Stimulated activated effector memory CD8-positive, alpha-beta T cell treated with anti-CD3 and anti-CD28 coated beads, Interleukin-12 subunit alpha, Interleukin-12 subunit beta, amount 100 ng/mL, for 72 hours (primary cell): ENCODE measurements around the gene RDH13.

ENCODE experiments used
- ATAC-seq: fragments of 150-1000 bp; cut with Tn5 transposase; 2 replicates; pipeline ENCODE4 v1.10.0; 2021
- DNase-seq, 2 donors: peaks; one replicate each; pipeline ENCODE4 v3.0.0; 2021 to 2022; ENCODE audit warnings: low spot score in 2 of 2
- H3K27ac Mint-ChIP-seq: one replicate; pipeline ENCODE4 v1.8.0; 2022; ENCODE audit warnings: mild to moderate bottlenecking, mixed read lengths
- H3K36me3 Mint-ChIP-seq: one replicate; pipeline ENCODE4 v1.8.0; 2022; ENCODE audit warnings: mild to moderate bottlenecking, mixed read lengths
- H3K4me1 Mint-ChIP-seq: one replicate; pipeline ENCODE4 v1.8.0; 2022; ENCODE audit warnings: mixed read lengths
- H3K4me3 Mint-ChIP-seq: one replicate; pipeline ENCODE4 v1.8.0; 2022; ENCODE audit warnings: mild to moderate bottlenecking, mixed read lengths
- H3K9me3 Mint-ChIP-seq: one replicate; pipeline ENCODE4 v1.8.0; 2022; ENCODE audit warnings: mixed read lengths

RDH13 gene

GRCh38 chr19:55095260-55096060 lies 32.5 kb upstream of the RDH13 start:
- no peak overlapping the region for H3K4me3 Mint-ChIP-seq
- H3K4me1 Mint-ChIP-seq: peaks cover 11% of the 10 kb centered on the region
- ATAC-seq (no peak), DNase-seq (no peak)
- no peak overlapping the region for H3K27ac Mint-ChIP-seq
- no peaks in the 10 kb centered on the region for H3K9me3 Mint-ChIP-seq
- peaks cover 21% of the 10 kb centered on the region for H3K36me3 Mint-ChIP-seq

DNA sequence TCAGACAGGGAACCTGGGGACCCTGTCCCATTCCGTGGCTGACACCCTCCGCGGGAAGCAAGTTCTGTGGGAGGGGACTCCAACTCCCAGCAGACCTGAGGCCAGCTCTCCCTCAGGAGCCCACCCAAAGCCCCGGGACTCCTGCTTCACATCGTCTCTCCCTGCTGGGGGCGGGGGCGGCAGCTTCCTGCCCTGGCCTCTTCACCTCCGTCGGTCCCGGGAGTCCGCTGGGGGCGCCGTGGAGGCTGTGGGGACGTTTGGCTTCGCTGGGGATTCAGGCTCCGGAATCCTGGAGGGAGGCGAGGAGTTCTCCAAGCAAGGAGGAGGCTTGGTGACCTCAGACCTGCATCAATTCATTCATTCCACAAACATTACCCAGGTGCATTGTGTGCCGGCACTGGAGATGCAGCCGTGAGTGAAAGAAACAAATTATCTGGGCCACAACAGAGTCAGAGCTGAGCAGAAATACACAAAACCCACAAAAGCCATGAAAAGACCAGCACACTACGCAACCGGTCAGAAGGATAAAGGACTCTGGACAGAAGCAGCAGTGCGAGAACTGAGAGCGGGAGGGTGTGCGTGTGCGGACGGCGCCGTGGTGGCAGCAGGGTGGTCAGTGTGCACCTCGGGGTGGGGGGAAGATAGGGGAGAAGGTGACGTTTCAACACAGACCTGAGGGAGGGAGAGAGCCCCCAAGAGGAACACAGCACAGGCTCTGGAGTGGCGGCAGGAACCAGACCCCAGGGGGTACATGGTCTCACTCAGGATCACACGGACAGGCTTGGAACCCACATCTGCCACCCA lies 31.7 kb upstream of the RDH13 start:
- Mint-ChIP-seq H3K27ac (no peak overlapping the region), H3K4me1 (peaks cover 10% of the 10 kb centered on the region)
- no peak for ATAC-seq

DNA sequence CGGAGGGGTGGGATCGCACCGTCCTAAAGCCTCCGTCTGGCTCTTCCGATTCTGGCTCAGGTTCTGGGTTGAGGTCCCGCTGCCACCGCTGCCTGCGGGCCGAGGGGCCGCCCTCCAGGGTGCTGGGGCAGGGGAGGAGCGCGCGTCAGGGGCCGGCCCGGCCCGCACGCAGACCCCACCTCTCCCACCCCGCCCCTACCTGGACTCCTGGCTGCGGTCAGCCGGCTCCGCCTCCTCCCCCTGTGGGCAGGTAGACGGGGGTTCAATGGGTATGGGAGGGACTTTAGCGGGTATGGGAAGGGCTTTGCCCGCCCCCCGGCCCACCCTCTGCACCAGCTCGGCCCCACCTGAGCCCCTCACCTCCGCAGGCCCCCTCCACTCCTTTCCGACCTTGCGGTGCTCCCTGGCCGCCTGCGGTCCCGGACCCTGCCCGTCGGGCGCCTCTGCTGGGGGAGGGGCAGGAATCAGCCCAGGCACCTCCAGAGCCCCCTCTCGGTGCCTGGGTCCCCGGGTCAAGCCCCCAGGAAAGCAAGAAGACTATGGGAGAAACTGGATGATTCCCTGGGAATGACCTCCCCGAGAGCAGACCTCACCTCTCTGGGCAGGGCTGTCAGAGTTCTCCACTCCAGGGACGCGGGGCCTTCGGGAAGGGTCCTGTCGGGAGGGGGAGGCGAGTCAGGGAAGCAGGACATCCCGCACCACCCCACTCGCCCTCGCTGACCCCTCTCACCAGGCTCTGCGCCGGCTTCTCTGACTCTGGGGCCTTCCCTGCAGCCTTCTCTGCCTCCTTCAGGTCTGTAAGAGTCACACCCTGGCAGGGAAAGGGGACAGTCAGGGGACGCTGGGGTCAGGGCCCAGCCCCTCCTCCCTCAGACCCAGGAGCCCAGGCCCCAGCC lies 29.7 kb upstream of the RDH13 start:
- no peak overlapping the region for H3K4me3 Mint-ChIP-seq
- no peak for DNase-seq
- H3K27ac Mint-ChIP-seq: no peak overlapping the region
- ATAC-seq: no peak
- H3K4me1 Mint-ChIP-seq: peaks cover 23% of the 10 kb centered on the region
- H3K36me3 Mint-ChIP-seq: peaks cover 28% of the 10 kb centered on the region
- H3K9me3 Mint-ChIP-seq: no peaks in the 10 kb centered on the region

More for the DNA sequence above, 31.7 kb upstream of the RDH13 start:
- no peak overlapping the region for H3K4me3 Mint-ChIP-seq
- DNase-seq: no peak
- H3K9me3 Mint-ChIP-seq: no peaks in the 10 kb centered on the region
- peaks cover 21% of the 10 kb centered on the region for H3K36me3 Mint-ChIP-seq

DNA sequence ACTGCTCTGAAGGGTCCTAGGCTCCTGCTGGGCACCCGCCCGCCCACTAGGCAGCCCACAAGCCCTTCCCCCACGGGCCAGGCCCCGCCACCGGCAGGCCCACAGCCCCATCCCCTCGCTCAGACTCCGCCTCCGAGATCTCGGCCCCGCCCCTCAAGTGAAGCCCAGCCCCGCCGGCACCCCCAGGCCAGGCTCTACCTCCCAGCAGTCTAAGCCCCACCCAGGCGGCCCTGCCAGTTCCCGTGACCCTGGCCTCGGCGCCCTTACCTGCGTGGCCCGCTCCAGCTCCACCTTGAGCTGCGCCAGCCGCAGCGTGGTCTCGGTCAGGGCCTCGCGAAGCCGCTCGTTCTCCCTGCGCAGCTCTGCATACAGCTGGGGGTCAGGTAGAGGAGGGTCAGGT lies 29.0 kb upstream of the RDH13 start:
- no peak for DNase-seq
- Mint-ChIP-seq H3K9me3 (no peaks in the 10 kb centered on the region), H3K4me1 (peaks cover 30% of the 10 kb centered on the region), H3K27ac (no peak overlapping the region), H3K4me3 (no peak overlapping the region), H3K36me3 (peaks cover 26% of the 10 kb centered on the region)
- ATAC-seq: no peak

- H3K4me3 Mint-ChIP-seq: no peak overlapping the region
- ATAC-seq (no peak), DNase-seq (no peak)
- no peak overlapping the region for H3K27ac Mint-ChIP-seq
- H3K36me3 Mint-ChIP-seq: peaks cover 26% of the 10 kb centered on the region
- H3K4me1 Mint-ChIP-seq: peaks cover 30% of the 10 kb centered on the region
- no peaks in the 10 kb centered on the region for H3K9me3 Mint-ChIP-seq
These were observed 28.4 kb upstream of the RDH13 start for GRCh38 chr19:55091126-55091910.

DNA sequence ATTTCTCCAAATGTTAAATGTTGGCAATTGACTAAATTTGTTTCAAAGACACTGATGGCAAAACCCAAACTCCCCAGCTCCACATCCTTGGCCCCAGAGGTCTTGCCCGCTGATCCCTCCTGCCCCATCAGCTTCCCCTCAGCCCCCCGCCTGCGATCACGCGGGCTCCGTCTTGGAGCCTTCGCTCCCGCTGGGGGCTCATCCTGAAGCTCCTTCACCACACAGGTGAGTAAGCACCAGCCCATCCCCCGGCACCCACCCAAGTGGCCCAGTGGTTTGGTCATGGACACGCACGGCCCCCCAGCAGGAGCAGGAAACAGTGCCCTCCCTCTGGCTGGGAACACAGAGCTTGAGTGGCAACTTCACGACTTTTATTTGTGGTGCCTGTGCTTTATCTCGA lies 27.6 kb upstream of the RDH13 start:
- Mint-ChIP-seq H3K4me3 (no peak overlapping the region), H3K4me1 (peaks cover 30% of the 10 kb centered on the region), H3K9me3 (no peaks in the 10 kb centered on the region), H3K36me3 (peaks cover 26% of the 10 kb centered on the region), H3K27ac (no peak overlapping the region)
- no peak for ATAC-seq
- no peak for DNase-seq

- peaks cover 26% of the 10 kb centered on the region for H3K36me3 Mint-ChIP-seq
- H3K27ac Mint-ChIP-seq: peak overlapping the region; percentile 69
- no peak overlapping the region for H3K4me3 Mint-ChIP-seq
- DNase-seq (no peak), ATAC-seq (no peak)
- H3K9me3 Mint-ChIP-seq: no peaks in the 10 kb centered on the region
- peaks cover 30% of the 10 kb centered on the region for H3K4me1 Mint-ChIP-seq
These were observed 26.5 kb upstream of the RDH13 start for GRCh38 chr19:55089342-55089944.

DNA sequence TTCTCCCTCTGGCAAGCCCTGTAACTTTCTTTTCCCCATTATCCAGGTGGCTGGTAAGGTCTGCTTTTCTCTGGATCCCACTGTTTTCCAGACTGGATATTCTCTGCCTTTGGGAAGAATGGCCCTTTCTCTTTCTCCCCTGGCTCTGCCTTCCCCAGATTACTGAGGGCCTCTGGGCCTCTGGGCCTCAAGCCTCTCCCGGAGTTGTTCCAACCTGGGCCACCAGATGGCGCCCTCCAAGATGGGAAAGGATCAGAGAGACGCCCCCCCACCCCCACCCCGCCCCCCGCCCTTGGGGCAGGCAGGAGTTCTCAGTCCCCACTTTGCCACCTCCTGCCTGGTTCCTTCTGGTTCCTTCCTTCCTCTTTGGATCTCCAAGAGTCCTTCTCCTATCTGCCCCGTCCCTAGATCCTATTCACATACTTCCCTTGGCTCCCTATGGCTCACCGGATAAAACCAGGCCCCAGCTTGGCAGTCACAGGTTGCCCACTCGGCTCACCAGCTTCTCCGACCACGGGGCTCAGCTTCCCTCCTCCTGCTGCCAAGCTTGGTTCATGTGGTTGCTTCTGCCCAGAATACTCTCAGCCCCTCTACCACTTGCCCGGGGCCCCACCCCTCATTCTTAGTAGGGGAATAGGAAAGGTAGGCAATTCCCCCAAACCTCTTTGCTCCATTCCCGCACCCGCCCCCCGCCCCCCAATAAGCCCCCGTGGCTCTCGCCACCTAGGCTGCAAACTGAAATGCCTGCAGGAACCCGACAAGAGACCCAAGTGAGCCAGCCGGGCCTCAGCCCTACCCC lies 25.8 kb upstream of the RDH13 start:
- Mint-ChIP-seq H3K36me3 (peaks cover 26% of the 10 kb centered on the region), H3K4me3 (peak overlapping the region; percentile 60), H3K27ac (peak overlapping the region; percentile 69)

DNA sequence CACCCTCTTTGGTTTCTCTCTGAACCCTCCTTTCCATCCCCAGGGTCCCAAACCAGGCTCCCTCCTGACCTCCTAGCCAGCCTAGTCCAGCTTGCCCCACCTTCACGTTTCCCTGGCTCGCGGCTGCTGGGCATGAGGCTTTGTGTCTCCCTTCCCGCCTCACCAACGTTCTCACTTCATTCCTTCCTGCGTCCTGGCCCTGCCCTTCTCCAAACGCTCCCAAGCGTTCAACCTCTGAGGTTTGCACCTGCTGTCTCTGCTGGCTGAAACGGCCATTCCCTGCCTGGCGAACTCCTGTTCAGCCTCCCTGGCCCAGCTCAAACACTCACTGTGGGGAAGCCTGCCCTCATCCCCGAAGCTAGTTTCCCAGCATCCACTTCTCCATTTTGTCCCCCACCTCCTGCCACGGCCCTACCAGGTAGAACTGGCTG lies 25.1 kb upstream of the RDH13 start:
- H3K9me3 Mint-ChIP-seq: no peaks in the 10 kb centered on the region
- peak overlapping the region; percentile 60 for H3K4me3 Mint-ChIP-seq
- peaks cover 30% of the 10 kb centered on the region for H3K4me1 Mint-ChIP-seq
- peak overlapping the region; percentile 69 for H3K27ac Mint-ChIP-seq
- H3K36me3 Mint-ChIP-seq: peaks cover 26% of the 10 kb centered on the region
- DNase-seq: no peak
- ATAC-seq: no peak

More for the DNA sequence above, 25.8 kb upstream of the RDH13 start:
- ATAC-seq (peak; percentile 43), DNase-seq (peak; percentile 77 to 91)
- Mint-ChIP-seq H3K9me3 (no peaks in the 10 kb centered on the region), H3K4me1 (peaks cover 30% of the 10 kb centered on the region)

DNA sequence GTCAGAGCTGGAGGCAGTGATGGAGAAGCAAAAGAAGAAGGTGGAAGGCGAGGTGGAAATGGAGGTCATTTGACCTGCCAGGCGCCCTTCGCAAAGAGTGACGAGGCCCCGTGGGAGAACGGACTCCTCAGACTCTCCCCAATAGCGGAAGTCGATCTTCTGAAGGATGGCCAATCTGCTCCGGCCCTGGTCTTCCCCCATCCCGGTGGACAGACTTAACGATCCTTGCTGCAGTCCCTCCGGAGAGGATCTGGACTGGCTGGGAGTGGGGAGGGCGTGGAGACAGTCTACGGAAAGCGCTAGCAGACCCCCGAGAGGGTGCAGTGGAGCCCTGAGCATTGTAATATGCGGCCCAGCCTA lies 24.6 kb upstream of the RDH13 start:
- peak overlapping the region; percentile 60 for H3K4me3 Mint-ChIP-seq
- no peaks in the 10 kb centered on the region for H3K9me3 Mint-ChIP-seq
- no peak overlapping the region for H3K27ac Mint-ChIP-seq
- H3K4me1 Mint-ChIP-seq: peaks cover 36% of the 10 kb centered on the region
- DNase-seq (no peak), ATAC-seq (no peak)
- H3K36me3 Mint-ChIP-seq: peaks cover 26% of the 10 kb centered on the region

GRCh38 chr19:55086730-55087541 lies 24.0 kb upstream of the RDH13 start:
- peak overlapping the region; percentile 60 for H3K4me3 Mint-ChIP-seq
- no peaks in the 10 kb centered on the region for H3K9me3 Mint-ChIP-seq
- DNase-seq (peak in 1 of 2 donors; percentile 30), ATAC-seq (peak; percentile 62)
- H3K27ac Mint-ChIP-seq: no peak overlapping the region
- peaks cover 26% of the 10 kb centered on the region for H3K36me3 Mint-ChIP-seq
- peaks cover 40% of the 10 kb centered on the region for H3K4me1 Mint-ChIP-seq

- no peak for ATAC-seq
- no peak overlapping the region for H3K4me3 Mint-ChIP-seq
- H3K27ac Mint-ChIP-seq: no peak overlapping the region
- DNase-seq: no peak
- peaks cover 24% of the 10 kb centered on the region for H3K36me3 Mint-ChIP-seq
- no peaks in the 10 kb centered on the region for H3K9me3 Mint-ChIP-seq
- peaks cover 40% of the 10 kb centered on the region for H3K4me1 Mint-ChIP-seq
These were observed 23.2 kb upstream of the RDH13 start for GRCh38 chr19:55085923-55086715.
